HG03060 (cell line): ENCODE data around the gene USP10.
"Not testable (repeated sequence)": the region's sequence is repeated elsewhere in the genome, so short reads cannot be mapped to it uniquely, and the experiment has no call there.

Experiments
- ATAC-seq: cut with Tn5 transposase; IDR thresholded peaks from one replicate; pipeline ENCODE4 v1.9.1; 2021; ENCODE audit warnings: low read depth, moderate number of reproducible peaks; ENCODE audit not compliant: unreplicated experiment

Gene USP10

GRCh38 chr16:84692451-84693214, 7.2 kb upstream of the USP10 start:
- no peak for ATAC-seq

DNA sequence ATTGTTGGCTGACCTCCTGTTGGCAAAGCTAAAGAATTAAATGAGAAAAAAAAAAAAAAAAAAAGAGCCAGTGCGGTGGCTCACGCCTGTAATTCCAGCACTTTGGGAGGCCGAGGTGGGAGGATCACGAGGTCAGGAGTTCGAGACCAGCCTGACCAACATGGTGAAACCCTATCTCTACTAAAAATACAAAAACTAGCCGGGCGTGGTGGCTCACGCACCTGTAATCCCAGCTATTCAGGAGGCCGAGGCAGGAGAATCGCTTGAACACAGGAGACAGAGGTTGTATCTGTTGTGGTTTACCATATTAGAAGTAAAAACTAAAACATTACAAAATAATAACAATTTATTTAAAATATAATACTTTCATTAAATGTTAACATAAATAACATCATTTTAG, 5.9 kb upstream of the USP10 start:
- not testable (repeated sequence) for ATAC-seq

GRCh38 chr16:84694980-84695379, 4.8 kb upstream of the USP10 start:
- ATAC-seq = no peak

DNA sequence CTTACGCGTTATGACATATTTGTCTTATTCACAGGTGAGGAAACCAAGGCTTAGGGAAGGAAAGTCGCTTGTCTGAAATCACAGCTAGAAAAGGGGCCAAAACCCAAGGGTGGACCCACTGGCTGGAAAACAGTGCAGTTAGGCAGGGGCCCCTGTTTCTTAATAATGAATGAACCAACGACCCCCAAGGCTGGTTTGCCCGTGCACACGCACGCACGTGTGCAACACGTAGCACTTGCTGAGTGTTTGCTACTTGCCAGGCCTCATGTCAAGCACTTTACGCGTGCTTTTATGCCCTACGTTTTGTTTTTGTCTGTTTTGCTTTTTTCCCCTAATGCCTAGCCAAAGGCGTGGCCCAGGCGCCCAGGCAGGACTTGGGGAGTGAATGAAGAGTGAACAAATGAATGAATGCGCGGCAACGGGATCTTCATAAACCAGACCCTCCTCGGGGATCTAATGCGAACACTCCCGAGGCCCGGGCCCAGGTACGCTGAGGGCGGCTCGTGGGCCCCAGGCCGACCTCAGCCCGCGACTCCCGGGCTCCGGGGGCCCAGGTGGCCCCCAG, 571 bp upstream of the USP10 start:
- no peak for ATAC-seq

DNA sequence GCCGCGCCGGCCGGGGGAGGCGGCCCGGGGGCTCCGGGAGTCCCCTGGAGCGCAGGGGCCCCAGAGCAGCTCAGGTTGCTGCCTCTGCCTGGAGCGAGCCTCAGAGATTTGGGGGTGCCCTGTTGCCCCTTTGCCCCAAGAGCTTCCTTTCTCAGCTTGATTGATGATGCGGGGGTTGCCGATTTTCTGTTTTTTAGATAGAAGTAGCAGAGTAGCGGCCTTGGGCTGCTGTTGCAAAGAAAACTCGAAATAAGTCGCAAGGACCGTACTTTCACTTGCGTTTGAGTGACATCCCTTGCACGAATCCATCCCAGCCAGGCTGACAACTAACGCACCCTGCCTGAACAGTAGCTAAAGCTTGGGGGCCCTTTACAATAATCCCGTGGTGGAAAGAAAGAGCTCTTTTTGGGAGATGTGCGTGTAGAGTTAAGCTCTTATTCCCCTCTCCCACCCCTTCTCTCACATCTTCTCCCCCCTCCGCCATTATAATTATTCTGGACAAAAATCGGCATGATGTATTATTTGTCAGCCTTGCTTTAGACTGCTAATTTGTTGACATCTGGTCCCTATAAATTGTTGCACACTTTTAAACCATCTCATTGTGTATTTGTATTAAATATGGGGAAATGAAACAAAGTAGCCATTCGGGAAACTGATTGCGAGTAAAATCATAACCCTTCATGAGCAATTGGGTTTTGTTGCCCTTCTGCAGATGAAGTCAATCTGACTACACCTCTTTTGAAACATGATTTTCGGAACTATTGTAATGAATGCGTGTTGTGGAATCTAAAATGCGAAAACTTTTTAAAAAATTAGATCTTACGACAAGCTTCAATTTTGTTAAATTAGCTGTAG, 873 bp downstream of the USP10 start:
- ATAC-seq = no peak

DNA sequence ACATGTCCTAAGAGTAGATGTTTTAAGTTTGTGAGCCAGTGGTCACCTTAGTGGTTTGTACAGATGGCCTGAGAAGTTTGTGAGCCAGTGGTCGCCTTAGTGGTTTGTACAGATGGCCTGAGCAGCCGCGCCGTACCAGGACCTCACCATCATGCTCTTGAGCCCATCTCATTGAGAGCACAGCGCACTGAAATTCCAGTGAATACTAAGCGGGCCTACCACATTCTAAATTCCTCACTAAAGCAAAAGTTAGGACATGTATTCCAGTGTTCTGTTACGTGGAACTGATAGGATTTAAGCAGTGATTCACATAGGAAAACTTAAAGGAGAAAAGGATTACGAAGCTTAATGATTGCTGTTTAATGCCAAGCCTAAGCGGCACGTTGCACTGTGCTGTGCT, 3.9 kb downstream of the USP10 start:
- ATAC-seq = no peak

- ATAC-seq = no peak
Measured at GRCh38 chr16:84704253-84704652, 4.5 kb downstream of the USP10 start.

DNA sequence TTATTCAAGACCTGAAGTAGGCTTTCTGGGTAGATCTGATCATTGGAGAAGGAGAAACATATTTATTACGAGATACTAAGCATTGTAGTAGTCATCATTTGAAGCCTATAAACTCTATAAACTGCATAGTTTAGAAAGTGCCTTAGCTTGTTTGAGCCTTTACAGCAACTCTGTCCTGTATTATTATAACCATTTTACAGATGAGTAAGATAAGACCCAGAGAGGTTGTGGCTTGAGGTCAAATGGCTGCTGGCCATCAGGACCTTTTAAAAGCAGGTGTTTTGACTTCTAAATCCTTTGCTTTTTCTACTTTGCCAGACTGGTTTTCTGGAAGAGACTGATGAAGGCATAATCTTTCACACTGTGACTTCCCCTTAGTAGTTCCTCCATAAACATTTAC, 7.1 kb downstream of the USP10 start:
- no peak for ATAC-seq

- no peak for ATAC-seq
Measured at GRCh38 chr16:84709609-84710008, 9.8 kb downstream of the USP10 start.

GRCh38 chr16:84710686-84711085, 10.9 kb downstream of the USP10 start:
- ATAC-seq = no peak

GRCh38 chr16:84712138-84712671, 12.4 kb downstream of the USP10 start:
- no peak for ATAC-seq

- ATAC-seq = no peak
Measured at GRCh38 chr16:84712801-84713775, 13.3 kb downstream of the USP10 start.

GRCh38 chr16:84714028-84714427, 14.2 kb downstream of the USP10 start:
- no peak for ATAC-seq

DNA sequence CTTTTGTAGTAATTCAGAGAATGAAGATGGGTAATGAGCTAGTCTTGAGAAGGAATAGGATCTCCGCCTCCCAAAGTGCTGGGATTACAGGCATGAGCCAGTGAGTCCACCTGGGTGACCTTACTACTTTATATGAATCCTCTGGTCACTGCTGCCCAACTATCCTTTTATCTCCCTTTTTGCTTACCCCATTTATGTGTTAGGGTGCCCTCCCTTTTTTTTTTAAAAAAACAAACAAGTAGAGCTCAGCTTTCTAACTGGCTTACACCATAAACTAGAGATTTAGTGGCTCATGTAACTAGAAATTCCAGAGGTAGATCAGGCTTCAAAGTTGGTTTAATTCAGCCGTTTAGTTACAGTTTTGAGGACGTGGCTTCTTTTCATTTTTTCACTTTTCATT, 15.6 kb downstream of the USP10 start:
- ATAC-seq = no peak

DNA sequence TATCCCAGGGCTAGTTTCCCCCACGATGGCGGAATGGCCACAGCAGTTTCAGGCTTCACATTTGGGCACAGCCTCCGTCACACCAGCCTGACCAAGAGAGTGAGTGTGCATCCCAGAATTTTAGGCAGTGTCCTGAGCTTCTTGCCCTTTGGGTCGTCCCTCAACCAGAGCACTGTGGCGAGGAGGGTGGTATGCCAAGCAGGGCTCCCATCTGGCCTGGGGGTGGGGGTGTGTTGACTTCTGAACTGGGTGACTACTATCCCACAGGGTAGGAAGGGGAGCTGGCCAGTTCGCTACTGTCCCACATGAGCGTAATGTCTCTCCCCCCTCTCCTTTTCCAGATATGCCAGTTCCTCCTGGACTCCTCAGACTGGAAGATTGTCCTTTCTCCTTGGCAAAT, 16.1 kb downstream of the USP10 start:
- no peak for ATAC-seq

DNA sequence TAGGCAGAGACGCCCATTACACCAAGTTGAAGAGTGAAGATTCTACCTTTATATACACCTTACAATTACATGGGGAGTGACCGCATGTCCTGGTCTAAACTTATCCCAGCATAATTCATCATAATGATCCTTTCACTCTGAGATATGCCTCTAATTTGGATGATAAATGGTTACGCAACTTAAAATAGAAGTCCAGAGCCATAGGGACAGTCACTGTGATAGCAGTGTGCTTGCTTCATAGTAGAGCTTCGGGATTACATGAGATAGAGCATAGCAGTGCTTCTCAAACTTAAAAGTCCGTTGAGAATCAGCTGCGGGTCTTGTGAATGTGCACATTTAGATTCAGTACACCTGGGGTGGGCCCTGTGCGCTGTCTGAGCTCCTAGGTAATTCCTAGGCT, 16.9 kb downstream of the USP10 start:
- ATAC-seq = no peak

- ATAC-seq = no peak
Measured at GRCh38 chr16:84717484-84717883, 17.7 kb downstream of the USP10 start.

DNA sequence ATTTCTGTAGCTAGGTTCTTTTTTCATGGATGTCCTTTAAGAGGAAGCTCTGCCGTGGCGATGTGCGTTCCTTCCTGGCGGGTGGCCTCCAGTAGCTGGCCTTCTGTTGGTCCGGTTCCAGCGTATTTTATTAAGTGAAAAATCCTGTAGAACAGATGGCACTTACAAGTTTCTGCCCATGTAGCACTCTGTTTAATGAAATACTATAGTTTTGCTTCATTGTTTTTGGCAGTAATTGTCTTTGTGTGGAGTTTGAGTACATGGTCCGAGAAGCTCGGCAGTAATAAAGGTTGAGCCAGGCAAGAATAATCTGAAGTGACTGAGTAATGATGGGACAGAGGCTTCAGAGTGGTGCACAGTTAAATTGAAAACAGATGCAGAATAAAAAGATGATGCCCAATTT, 20.4 kb downstream of the USP10 start:
- no peak for ATAC-seq

- no peak for ATAC-seq
Measured at GRCh38 chr16:84722068-84722467, 22.3 kb downstream of the USP10 start.

DNA sequence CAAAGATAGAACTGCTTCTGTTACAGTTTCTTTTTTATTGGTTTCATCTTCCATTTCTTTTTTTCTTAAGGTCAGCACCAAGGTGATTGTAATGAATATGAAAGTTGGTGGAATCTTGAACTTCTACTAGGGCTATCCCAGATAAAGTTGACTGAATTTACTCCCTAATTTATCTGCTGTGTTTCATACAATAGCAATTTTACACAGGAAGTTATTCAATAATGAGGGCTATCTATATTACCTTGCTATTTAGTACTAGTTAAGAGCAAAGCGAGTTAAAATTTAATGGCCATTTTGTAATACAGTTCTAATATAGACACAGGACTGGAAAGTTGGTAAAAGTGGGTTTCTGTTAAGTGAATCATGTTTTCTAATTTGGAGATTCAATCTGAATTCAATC, 24.1 kb downstream of the USP10 start:
- no peak for ATAC-seq
